Measurements from ENCODE around the gene NAGA. TPM values are rescaled to one million over a fixed set of nuclear protein-coding genes. Genes with fewer than 3 reads are reported as not detected.

The NAGA gene
- total and polyA plus RNA-seq, 2 donors (not counting 3 experiments of a cell fraction or from before 2014, with no cell fraction given): 29.0 to 63.4 TPM

GRCh38 chr22:42060489-42060888 lies 10.1 kb downstream of the NAGA start:
- no peak for TF ChIP-seq FOS (IDR thresholded peaks at IDR 0.05; ENCODE audit: borderline replicate concordance, insufficient read depth, low read length)
- TF ChIP-seq POLR2AphosphoS5 (IDR thresholded peaks at IDR 0.05; ENCODE audit: insufficient read depth, low read depth, low read length): no peak
- DNase-seq (ENCODE audit: low read depth, low spot score) (no peak), FAIRE-seq (no peak)
- no peak overlapping the region for H3K4me2 ChIP-seq (ENCODE audit: insufficient read depth, low read length)
- no peak overlapping the region for H3K9ac ChIP-seq (replicated peaks; ENCODE audit: extremely low read depth, insufficient read depth, low read length)
- no peaks in the 10 kb centered on the region for H3K9me3 ChIP-seq (replicated peaks; ENCODE audit: control insufficient read depth, insufficient read depth, low read length)
- no peak overlapping the region for H2AFZ ChIP-seq (ENCODE audit: low read depth, low read length)
- H4K20me1 ChIP-seq (replicated peaks; ENCODE audit: control insufficient read depth, extremely low read depth, insufficient read depth, low read length): no peaks in the 10 kb centered on the region
- no peak overlapping the region for H3K27ac ChIP-seq (ENCODE audit: insufficient read depth, low read depth, low read length)
- no peaks in the 10 kb centered on the region for H3K79me2 ChIP-seq (ENCODE audit: control insufficient read depth, insufficient read depth, low read length)
- H3K27me3 ChIP-seq (ENCODE audit: control insufficient read depth in 2 of 2, insufficient read depth in 2 of 2, low read length in 2 of 2): no peaks in the 10 kb centered on the region
- ChIA-PET POLR2A (no interaction called here), CTCF (no interaction called here)
- H3K36me3 ChIP-seq (ENCODE audit: control insufficient read depth in 2 of 2, extremely low read depth in 1 of 2, insufficient read depth in 2 of 2, low read length in 2 of 2): peaks cover 5 to 9% of the 10 kb centered on the region in 2 experiments
- H3K9me1 ChIP-seq (replicated peaks; ENCODE audit: control insufficient read depth, extremely low read depth, insufficient read depth, low read length): no peaks in the 10 kb centered on the region
- no peaks in the 10 kb centered on the region for H3K4me1 ChIP-seq (ENCODE audit: control insufficient read depth, extremely low read depth, insufficient read depth, low read length)
- no TSS peak for BruUV-seq (replicated peaks)
- no peak overlapping the region for H3K4me3 ChIP-seq (replicated peaks in 1 of 3; ENCODE audit: insufficient read depth in 1 of 3, low read depth in 1 of 3, low read length in 3 of 3)
- dilution Hi-C loops (cut with MboI; ENCODE audit: extremely low pct_ligation_motif_present, low sequenced_read_pairs) (no loop called here), intact Hi-C loops (cut with micrococcal nuclease) (no loop called here)

- Histone ChIP-seq H4K20me1 (replicated peaks; ENCODE audit: control insufficient read depth, extremely low read depth, insufficient read depth, low read length) (no peaks in the 10 kb centered on the region), H3K4me3 (replicated peaks in 1 of 3; ENCODE audit: insufficient read depth in 1 of 3, low read depth in 1 of 3, low read length in 3 of 3) (no peak overlapping the region), H3K27me3 (ENCODE audit: control insufficient read depth in 2 of 2, insufficient read depth in 2 of 2, low read length in 2 of 2) (no peaks in the 10 kb centered on the region), H3K9ac (replicated peaks; ENCODE audit: extremely low read depth, insufficient read depth, low read length) (no peak overlapping the region), H3K9me1 (replicated peaks; ENCODE audit: control insufficient read depth, extremely low read depth, insufficient read depth, low read length) (no peaks in the 10 kb centered on the region), H3K4me1 (ENCODE audit: control insufficient read depth, extremely low read depth, insufficient read depth, low read length) (no peaks in the 10 kb centered on the region), H3K4me2 (ENCODE audit: insufficient read depth, low read length) (no peak overlapping the region), H3K27ac (ENCODE audit: insufficient read depth, low read depth, low read length) (no peak overlapping the region), H3K9me3 (replicated peaks; ENCODE audit: control insufficient read depth, insufficient read depth, low read length) (no peaks in the 10 kb centered on the region), H3K36me3 (ENCODE audit: control insufficient read depth in 2 of 2, extremely low read depth in 1 of 2, insufficient read depth in 2 of 2, low read length in 2 of 2) (peaks cover 5 to 9% of the 10 kb centered on the region in 2 experiments), H3K79me2 (ENCODE audit: control insufficient read depth, insufficient read depth, low read length) (no peaks in the 10 kb centered on the region), H2AFZ (ENCODE audit: low read depth, low read length) (no peak overlapping the region)
- DNase-seq (ENCODE audit: low read depth, low spot score): no peak
- intact Hi-C loops (cut with micrococcal nuclease): no loop called here
- ChIA-PET POLR2A (no interaction called here), CTCF (interaction anchor here (1.5 kb wide), 1 partner anchor 12 kb away, joined by 3 read pairs; no protein-coding TSS in a partner anchor)
- BruUV-seq (replicated peaks): no TSS peak
- FAIRE-seq: no peak
- TF ChIP-seq MYC (IDR thresholded peaks at IDR 0.05; ENCODE audit: low read depth, low read length) (no peak), FOS (IDR thresholded peaks at IDR 0.05; ENCODE audit: borderline replicate concordance, insufficient read depth, low read length) (no peak), EZH2 (IDR thresholded peaks at IDR 0.05; ENCODE audit: borderline replicate concordance, low read depth, low read length, severe bottlenecking) (no peak), POLR2AphosphoS5 (IDR thresholded peaks at IDR 0.05; ENCODE audit: insufficient read depth, low read depth, low read length) (no peak), GATA2 (IDR thresholded peaks at IDR 0.05; ENCODE audit: insufficient read depth, insufficient read length, low read depth, low read length) (no peak), POLR2A (IDR thresholded peaks at IDR 0.05; ENCODE audit: low read depth, low read length) (no peak), MAX (IDR thresholded peaks at IDR 0.05; ENCODE audit: insufficient read depth, insufficient read length) (no peak), CTCF (IDR thresholded peaks at IDR 0.05; ENCODE audit: extremely low read depth in 1 of 2, insufficient read depth in 1 of 2, low read depth in 1 of 2, low read length in 2 of 2) (no peak), JUN (IDR thresholded peaks at IDR 0.05; ENCODE audit: borderline replicate concordance, insufficient read depth, insufficient read length, low read depth) (no peak)
- dilution Hi-C loops (cut with MboI; ENCODE audit: extremely low pct_ligation_motif_present, low sequenced_read_pairs): no loop called here
Measured at GRCh38 chr22:42056757-42057511, 13.7 kb downstream of the NAGA start.

All from endothelial cell of umbilical vein (primary cell).